Suppressor macrophage treated with lipopolysaccharide for 4 hours (primary cell): Measurements from ENCODE around the gene C12orf56.

ENCODE experiments used
- DNase-seq: peaks from one replicate; pipeline ENCODE4 v3.0.0-alpha.2; 2020

The C12orf56 gene

GRCh38 chr12:64390275-64390851, at the start of gene C12orf56:
Gene C12orf56 (minus strand): TSS chr12:64390758. CDS start chr12:64390565, 193 bp downstream.
- peak; percentile 3 for DNase-seq

DNA sequence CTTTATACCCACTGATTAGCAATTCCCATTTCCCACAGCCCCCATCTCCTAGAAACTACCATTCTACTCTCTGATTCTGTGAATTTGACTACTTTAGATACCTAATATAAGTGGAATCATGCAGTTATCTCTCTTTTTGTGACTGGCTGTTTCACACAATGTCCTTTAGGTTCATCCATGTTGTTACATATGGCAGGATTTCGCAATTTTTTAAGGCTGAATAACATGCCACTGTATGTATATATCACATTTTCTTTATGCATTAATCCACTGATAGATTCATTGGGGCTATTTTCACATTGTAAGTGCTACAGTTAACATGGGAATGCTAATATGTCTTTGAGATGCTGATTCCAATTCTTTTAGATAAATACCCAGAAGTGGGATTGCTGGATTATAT, 49.5 kb upstream of the C12orf56 start:
- DNase-seq = no peak

- no peak for DNase-seq
Observed at GRCh38 chr12:64433915-64434314, 43.4 kb upstream of the C12orf56 start.

GRCh38 chr12:64431791-64432190, 41.2 kb upstream of the C12orf56 start:
- DNase-seq = no peak

- DNase-seq = no peak
Observed at GRCh38 chr12:64430886-64431285, 40.3 kb upstream of the C12orf56 start.

DNA sequence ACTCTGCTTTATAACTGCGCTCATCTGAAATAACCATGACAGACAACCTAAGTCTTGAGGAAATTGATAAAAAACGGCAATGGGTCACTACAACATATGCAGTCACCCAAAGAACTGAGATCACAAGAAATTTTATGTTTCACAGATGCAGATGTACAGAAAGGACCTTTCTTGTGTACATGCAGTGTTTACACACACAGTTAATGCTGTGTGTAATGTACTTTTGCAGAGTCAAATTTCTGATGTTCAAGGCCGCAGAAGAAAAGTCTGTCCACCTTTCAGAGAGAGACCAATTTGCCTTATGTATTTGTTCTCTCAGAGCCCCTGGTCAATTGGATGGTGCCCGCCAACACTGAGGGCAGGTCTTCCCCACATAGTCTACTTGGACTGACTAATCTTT, 38.4 kb upstream of the C12orf56 start:
- DNase-seq = no peak

GRCh38 chr12:64427988-64428387, 37.4 kb upstream of the C12orf56 start:
- DNase-seq = no peak

DNA sequence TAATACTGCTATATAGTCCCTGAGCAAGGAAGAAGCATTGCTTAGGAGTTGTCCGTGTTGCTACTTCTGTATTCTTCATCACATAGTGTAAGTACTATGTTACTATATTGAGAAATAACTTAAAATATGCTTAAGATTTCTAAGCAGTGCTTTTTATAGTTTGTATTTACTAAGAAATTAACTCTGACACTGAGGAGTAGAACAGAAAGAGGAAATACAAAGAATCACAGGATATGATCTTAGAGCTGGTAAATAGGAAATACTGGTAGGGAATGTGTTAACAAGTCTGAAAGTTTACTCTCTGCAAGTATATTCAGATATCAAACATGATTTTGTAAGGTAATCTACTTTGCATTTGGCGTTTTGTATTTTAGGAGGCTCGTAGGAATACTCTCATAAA, 29.1 kb upstream of the C12orf56 start:
- peak; percentile 2 for DNase-seq

GRCh38 chr12:64418209-64418608, 27.7 kb upstream of the C12orf56 start:
- no peak for DNase-seq

- DNase-seq = no peak
Observed at GRCh38 chr12:64413884-64414283, 23.3 kb upstream of the C12orf56 start.

GRCh38 chr12:64412459-64412858, 21.9 kb upstream of the C12orf56 start:
- no peak for DNase-seq

- DNase-seq = no peak
Observed at GRCh38 chr12:64411427-64411826, 20.9 kb upstream of the C12orf56 start.

- DNase-seq = no peak
Observed at GRCh38 chr12:64407342-64408223, 17.0 kb upstream of the C12orf56 start.

GRCh38 chr12:64404470-64405256, 14.1 kb upstream of the C12orf56 start:
- peak; percentile 58 for DNase-seq

DNA sequence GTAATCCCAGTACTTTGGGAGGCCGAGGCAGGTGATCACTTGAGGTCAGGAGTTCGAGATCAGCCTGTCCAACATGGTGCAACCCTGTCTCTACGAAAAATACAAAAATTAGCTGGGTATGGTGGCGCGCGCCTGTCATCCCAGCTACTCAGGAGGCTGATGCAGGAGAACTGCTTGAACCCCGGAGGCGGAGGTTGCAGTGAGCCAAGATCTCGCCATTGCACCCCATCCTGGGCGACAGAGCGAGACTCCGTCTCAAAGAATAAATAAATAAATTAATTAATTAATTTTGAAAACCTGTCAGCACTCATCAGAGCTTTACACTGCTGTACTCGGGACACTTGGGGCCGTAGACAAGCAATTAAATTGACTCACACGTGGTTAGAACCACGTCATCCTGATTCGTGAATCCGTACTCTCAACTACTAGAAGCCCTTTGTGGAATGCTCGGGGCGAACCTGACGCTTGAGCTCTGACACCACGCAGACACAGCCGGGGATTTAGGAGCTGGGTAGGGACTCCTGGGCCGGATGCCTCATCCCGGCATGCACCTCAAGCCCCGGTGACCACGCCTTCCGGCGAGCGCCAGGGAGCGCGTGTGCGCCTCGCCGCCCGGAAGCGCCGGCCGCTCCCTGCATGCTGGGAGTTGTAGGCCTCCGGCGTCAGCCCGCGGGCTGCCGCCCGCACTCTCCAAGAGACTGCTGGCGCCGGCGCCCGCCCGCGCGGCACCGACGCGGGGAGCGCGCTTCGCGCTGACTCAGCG, 13.3 kb upstream of the C12orf56 start, which contains the start of gene XPOT:
TSS of gene XPOT (plus strand) at position 686 of the 763 bp plus-strand sequence. CDS start 5,644 bp downstream, outside the sequence.
- DNase-seq = peak; percentile 97

GRCh38 chr12:64402181-64402580, 11.6 kb upstream of the C12orf56 start:
- DNase-seq = no peak

- DNase-seq = no peak
Observed at GRCh38 chr12:64400041-64400440, 9.5 kb upstream of the C12orf56 start.

DNA sequence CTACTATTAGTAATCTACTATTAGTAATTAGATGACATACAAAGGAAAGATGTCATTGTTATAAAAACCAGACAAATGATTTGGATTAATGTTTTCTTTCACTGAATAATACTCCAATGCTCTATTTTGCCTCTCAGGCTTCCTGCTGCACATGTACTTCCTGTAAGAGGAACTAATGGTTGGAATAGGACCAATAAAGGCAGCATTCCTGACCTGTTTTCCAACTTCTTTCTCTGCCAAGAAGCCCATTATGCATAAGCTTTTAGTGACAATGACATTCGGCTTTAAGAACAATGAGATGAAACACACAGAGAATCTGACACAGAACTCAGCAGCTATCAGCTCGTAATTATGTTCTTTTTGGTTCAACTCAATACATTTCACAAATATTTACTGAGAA, 5.2 kb upstream of the C12orf56 start:
- DNase-seq = no peak

DNA sequence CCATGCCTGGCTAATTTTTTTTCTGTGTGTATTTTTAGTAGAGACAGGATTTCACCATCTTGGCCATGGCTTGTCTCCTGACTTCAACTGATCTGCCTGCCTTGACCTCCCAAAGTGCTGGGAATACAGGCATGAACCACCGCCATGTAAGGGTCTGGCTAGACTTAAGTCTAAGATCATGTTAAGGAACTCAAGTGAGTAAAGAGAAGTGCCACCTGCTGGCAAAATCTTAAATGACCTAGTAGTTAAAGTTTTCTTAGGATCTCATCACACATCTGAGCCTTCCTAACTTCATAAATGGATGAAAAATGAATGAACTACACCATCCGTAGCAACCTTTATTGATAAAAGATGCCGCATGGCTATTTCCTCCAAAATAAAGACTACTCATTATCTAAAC, 1.7 kb upstream of the C12orf56 start:
- peak; percentile 53 for DNase-seq

- no peak for DNase-seq
Observed at GRCh38 chr12:64389154-64389553, 1.4 kb downstream of the C12orf56 start.

DNA sequence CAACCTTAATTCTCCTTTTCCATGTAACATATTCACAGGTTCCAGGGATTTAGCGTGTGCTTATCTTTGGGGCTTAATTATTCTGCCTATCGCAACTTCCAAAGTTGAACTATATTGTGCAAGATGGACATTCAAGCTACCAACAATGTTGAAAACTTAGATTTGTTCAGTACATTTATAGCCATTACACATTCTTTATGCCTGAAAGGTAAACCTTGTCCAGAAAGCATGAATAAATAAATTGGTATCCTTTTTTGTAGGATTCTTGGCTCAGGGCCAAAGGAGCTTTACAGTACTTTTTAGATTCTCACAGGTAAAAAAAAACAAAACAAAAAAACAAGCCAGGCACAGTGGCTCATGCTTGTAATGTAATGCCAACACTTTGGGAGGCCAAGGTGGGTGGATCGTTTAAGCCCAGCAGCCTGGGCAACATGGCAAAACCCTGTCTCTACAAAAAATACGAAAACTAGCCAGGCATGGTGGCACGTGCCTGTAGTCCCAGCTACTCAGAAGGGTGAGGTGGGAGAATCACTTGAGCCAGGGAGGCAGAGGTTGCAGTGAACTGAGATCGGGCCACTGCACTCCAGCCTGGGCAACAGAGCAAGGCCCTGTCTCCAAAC, 3.3 kb downstream of the C12orf56 start:
- no peak for DNase-seq

GRCh38 chr12:64385468-64385867, 5.1 kb downstream of the C12orf56 start:
- DNase-seq = peak; percentile 13
